ENCODE results near the gene TMEM37.

- TF ChIP-seq CTCF (IDR thresholded peaks at IDR 0.05; ENCODE audit: borderline replicate concordance, extremely low read depth, low read length, poor library complexity, severe bottlenecking) (no peak), EZH2 (IDR thresholded peaks at IDR 0.05; ENCODE audit: borderline replicate concordance, low read depth, low read length, severe bottlenecking) (no peak)
Measured at GRCh38 chr2:119384971-119385370, 46.7 kb upstream of the TMEM37 start.

All from DND-41 (cell line).